ENCODE results near the gene CCR6. TPM values are rescaled to one million over a fixed set of nuclear protein-coding genes. Genes with fewer than 3 reads are reported as not detected.
"Not testable (repeated sequence)": the region's sequence is repeated elsewhere in the genome, so short reads cannot be mapped to it uniquely, and the experiment has no call there.

CCR6 gene
- total RNA-seq, 2 donors from 2014 or later = 57.4 to 60.5 TPM

- H3K4me3 Mint-ChIP-seq = no peak within 1 kb of the TSS
- ATAC-seq = no peak
- H3K36me3 Mint-ChIP-seq (ENCODE audit: low read depth) = peaks cover 6% of the 10 kb centered on the region
- no peak within 1 kb of the TSS for H3K27ac Mint-ChIP-seq
- H3K27me3 Mint-ChIP-seq = peaks cover 4% of the 10 kb centered on the region
- peaks cover 13% of the 10 kb centered on the region for H3K4me1 Mint-ChIP-seq
- no peak for DNase-seq
- no peaks in the 10 kb centered on the region for H3K9me3 ChIP-seq (ENCODE audit: control insufficient read depth, low read length, poor library complexity, severe bottlenecking)
Observed at GRCh38 chr6:167157863-167158262, 35.0 kb downstream of the CCR6 start, which contains the start of gene GPR31. TSS of gene GPR31 (minus strand) at chr6:167157980. CDS start at chr6:167157831, 149 bp downstream.

- no peaks in the 10 kb centered on the region for H3K9me3 ChIP-seq (ENCODE audit: control insufficient read depth, low read length, poor library complexity, severe bottlenecking)
- H3K36me3 Mint-ChIP-seq (ENCODE audit: low read depth) = peaks cover 9% of the 10 kb centered on the region
- peaks cover 4% of the 10 kb centered on the region for H3K27me3 Mint-ChIP-seq
- DNase-seq = no peak
- ATAC-seq = no peak
- no peak overlapping the region for H3K27ac Mint-ChIP-seq
- no peak overlapping the region for H3K4me3 Mint-ChIP-seq
- H3K4me1 Mint-ChIP-seq = peaks cover 4% of the 10 kb centered on the region
Observed at GRCh38 chr6:167161851-167162467, 39.1 kb downstream of the CCR6 start.

- Mint-ChIP-seq H3K27ac (no peak overlapping the region), H3K27me3 (peaks cover 4% of the 10 kb centered on the region), H3K36me3 (ENCODE audit: low read depth) (peaks cover 9% of the 10 kb centered on the region), H3K4me3 (no peak overlapping the region), H3K4me1 (peaks cover 4% of the 10 kb centered on the region)
- no peak for DNase-seq
- H3K9me3 ChIP-seq (ENCODE audit: control insufficient read depth, low read length, poor library complexity, severe bottlenecking) = no peaks in the 10 kb centered on the region
- no peak for ATAC-seq
Observed at GRCh38 chr6:167162591-167162990, 39.7 kb downstream of the CCR6 start.

- no peak overlapping the region for H3K4me3 Mint-ChIP-seq
Observed at GRCh38 chr6:167163476-167164011, 40.6 kb downstream of the CCR6 start.

GRCh38 chr6:167164261-167164660, 41.4 kb downstream of the CCR6 start:
- ATAC-seq (no peak), DNase-seq (no peak)
- no peak overlapping the region for H3K27ac Mint-ChIP-seq
- no peaks in the 10 kb centered on the region for H3K9me3 ChIP-seq (ENCODE audit: control insufficient read depth, low read length, poor library complexity, severe bottlenecking)
- H3K4me1 Mint-ChIP-seq = peaks cover 4% of the 10 kb centered on the region
- H3K36me3 Mint-ChIP-seq (ENCODE audit: low read depth) = peaks cover 8% of the 10 kb centered on the region
- H3K27me3 Mint-ChIP-seq = peaks cover 4% of the 10 kb centered on the region
- no peak overlapping the region for H3K4me3 Mint-ChIP-seq

More at GRCh38 chr6:167163476-167164011, 40.6 kb downstream of the CCR6 start:
- peaks cover 9% of the 10 kb centered on the region for H3K36me3 Mint-ChIP-seq (ENCODE audit: low read depth)
- DNase-seq = no peak
- no peak overlapping the region for H3K27ac Mint-ChIP-seq
- peaks cover 4% of the 10 kb centered on the region for H3K4me1 Mint-ChIP-seq
- ATAC-seq = no peak
- peaks cover 4% of the 10 kb centered on the region for H3K27me3 Mint-ChIP-seq
- no peaks in the 10 kb centered on the region for H3K9me3 ChIP-seq (ENCODE audit: control insufficient read depth, low read length, poor library complexity, severe bottlenecking)

GRCh38 chr6:167165858-167166471, 43.1 kb downstream of the CCR6 start:
- Mint-ChIP-seq H3K27me3 (peaks cover 9% of the 10 kb centered on the region), H3K27ac (no peak overlapping the region), H3K36me3 (ENCODE audit: low read depth) (peaks cover 14% of the 10 kb centered on the region), H3K4me1 (peaks cover 7% of the 10 kb centered on the region), H3K4me3 (no peak overlapping the region)
- H3K9me3 ChIP-seq (ENCODE audit: control insufficient read depth, low read length, poor library complexity, severe bottlenecking) = no peaks in the 10 kb centered on the region
- DNase-seq = no peak
- ATAC-seq = no peak

GRCh38 chr6:167167699-167168098, 44.8 kb downstream of the CCR6 start:
- Mint-ChIP-seq H3K27me3 (peaks cover 12% of the 10 kb centered on the region), H3K36me3 (ENCODE audit: low read depth) (peaks cover 10% of the 10 kb centered on the region)
- not testable (repeated sequence) for ATAC-seq; H3K27ac Mint-ChIP-seq; H3K4me3 Mint-ChIP-seq; DNase-seq; H3K9me3 ChIP-seq (ENCODE audit: control insufficient read depth, low read length, poor library complexity, severe bottlenecking); H3K4me1 Mint-ChIP-seq

GRCh38 chr6:167168296-167168695, 45.4 kb downstream of the CCR6 start:
- H3K9me3 ChIP-seq (ENCODE audit: control insufficient read depth, low read length, poor library complexity, severe bottlenecking); H3K4me3 Mint-ChIP-seq; H3K27ac Mint-ChIP-seq; H3K4me1 Mint-ChIP-seq; DNase-seq; ATAC-seq: not testable (repeated sequence)
- H3K36me3 Mint-ChIP-seq (ENCODE audit: low read depth) = peaks cover 10% of the 10 kb centered on the region
- peaks cover 14% of the 10 kb centered on the region for H3K27me3 Mint-ChIP-seq

- ATAC-seq = not testable (repeated sequence)
Observed at GRCh38 chr6:167169867-167170266, 47.0 kb downstream of the CCR6 start.

GRCh38 chr6:167171300-167171699, 48.4 kb downstream of the CCR6 start:
- not testable (repeated sequence) for H3K4me1 Mint-ChIP-seq; H3K9me3 ChIP-seq (ENCODE audit: control insufficient read depth, low read length, poor library complexity, severe bottlenecking); H3K27ac Mint-ChIP-seq; H3K4me3 Mint-ChIP-seq; ATAC-seq; DNase-seq; H3K36me3 Mint-ChIP-seq (ENCODE audit: low read depth)
- peaks cover 14% of the 10 kb centered on the region for H3K27me3 Mint-ChIP-seq

More at GRCh38 chr6:167169867-167170266, 47.0 kb downstream of the CCR6 start:
- not testable (repeated sequence) for H3K4me1 Mint-ChIP-seq; H3K36me3 Mint-ChIP-seq (ENCODE audit: low read depth); DNase-seq; H3K4me3 Mint-ChIP-seq; H3K27ac Mint-ChIP-seq; H3K9me3 ChIP-seq (ENCODE audit: control insufficient read depth, low read length, poor library complexity, severe bottlenecking)
- H3K27me3 Mint-ChIP-seq = peaks cover 14% of the 10 kb centered on the region

- not testable (repeated sequence) for H3K27ac Mint-ChIP-seq; ATAC-seq; H3K4me1 Mint-ChIP-seq; H3K4me3 Mint-ChIP-seq; H3K9me3 ChIP-seq (ENCODE audit: control insufficient read depth, low read length, poor library complexity, severe bottlenecking); H3K36me3 Mint-ChIP-seq (ENCODE audit: low read depth); DNase-seq
- peaks cover 14% of the 10 kb centered on the region for H3K27me3 Mint-ChIP-seq
Observed at GRCh38 chr6:167172011-167172410, 49.1 kb downstream of the CCR6 start.

- DNase-seq; H3K9me3 ChIP-seq (ENCODE audit: control insufficient read depth, low read length, poor library complexity, severe bottlenecking); H3K27ac Mint-ChIP-seq; H3K36me3 Mint-ChIP-seq (ENCODE audit: low read depth); ATAC-seq; H3K4me1 Mint-ChIP-seq; H3K4me3 Mint-ChIP-seq: not testable (repeated sequence)
- H3K27me3 Mint-ChIP-seq = peaks cover 11% of the 10 kb centered on the region
Observed at GRCh38 chr6:167177271-167177670, 54.4 kb downstream of the CCR6 start.

- not testable (repeated sequence) for H3K27me3 Mint-ChIP-seq; DNase-seq; H3K4me1 Mint-ChIP-seq; H3K9me3 ChIP-seq (ENCODE audit: control insufficient read depth, low read length, poor library complexity, severe bottlenecking); H3K27ac Mint-ChIP-seq; ATAC-seq; H3K36me3 Mint-ChIP-seq (ENCODE audit: low read depth); H3K4me3 Mint-ChIP-seq
Observed at GRCh38 chr6:167178896-167179655, 56.2 kb downstream of the CCR6 start.
